CD8-positive, alpha-beta memory T cell (primary cell): ENCODE measurements around the gene PIBF1. TPM values are rescaled to one million over a fixed set of nuclear protein-coding genes. Genes with fewer than 3 reads are reported as not detected.

ENCODE experiments used
- CTCF ChIA-PET: fragments of 350-600 bp; sonication (Branson Sonifier 250); formaldehyde crosslinking; loops from one replicate; lab custom pipeline; 2021; ENCODE audit warnings: antibody characterized with exemption; lab: Charles Lee
- POLR2A ChIA-PET: fragments of 350-600 bp; sonication (Branson Sonifier 250); formaldehyde crosslinking; loops from one replicate; lab custom pipeline; 2021; ENCODE audit warnings: antibody characterized with exemption; lab: Charles Lee
- DNase-seq, 5 donors: peaks; one replicate each; pipeline versions ENCODE4 v3.0.0 to v3.0.0-alpha.2; 2020 to 2022; ENCODE audit warnings: mixed read lengths in 1 of 5
- H3K27ac ChIP-seq: one replicate; pipeline ENCODE4 v1.7.0; 2013; ENCODE audit warnings: low read depth, mild to moderate bottlenecking, low read length, moderate library complexity
- H3K27me3 ChIP-seq: 2 replicates; pipeline ENCODE4 v1.7.0; 2013; ENCODE audit warnings: low read length, mild to moderate bottlenecking; ENCODE audit not compliant: insufficient read depth, poor library complexity, severe bottlenecking
- H3K36me3 ChIP-seq: 2 replicates; pipeline ENCODE4 v1.7.0; 2013; ENCODE audit warnings: mild to moderate bottlenecking, low read length, moderate library complexity; ENCODE audit not compliant: insufficient read depth
- H3K4me1 ChIP-seq: 2 replicates; pipeline ENCODE4 v1.7.0; 2013; ENCODE audit warnings: mild to moderate bottlenecking, low read length, moderate library complexity; ENCODE audit not compliant: insufficient read depth
- H3K4me3 ChIP-seq: 2 replicates; pipeline ENCODE4 v1.7.0; 2013; ENCODE audit warnings: mild to moderate bottlenecking, low read length
- H3K9me3 ChIP-seq: 2 replicates; pipeline ENCODE4 v1.7.0; 2013; ENCODE audit warnings: mild to moderate bottlenecking, low read length
- H3K27ac Mint-ChIP-seq, 8 donors: one replicate each; pipeline ENCODE4 v1.8.0; 2020 to 2021; ENCODE audit warnings: mixed read lengths in 8 of 8, mild to moderate bottlenecking in 6 of 8, inconsistent platforms in 3 of 8, moderate library complexity in 3 of 8
- H3K27me3 Mint-ChIP-seq, 2 donors: one replicate each; pipeline ENCODE4 v1.8.0; 2020 to 2021; ENCODE audit warnings: mixed read lengths in 2 of 2, mild to moderate bottlenecking in 1 of 2, moderate library complexity in 1 of 2
- H3K36me3 Mint-ChIP-seq, 3 donors: one replicate each; pipeline ENCODE4 v1.8.0; 2020 to 2021; ENCODE audit warnings: mixed read lengths in 3 of 3, inconsistent platforms in 1 of 3, mild to moderate bottlenecking in 1 of 3
- H3K4me1 Mint-ChIP-seq, 3 donors: one replicate each; pipeline ENCODE4 v1.8.0; 2020 to 2021; ENCODE audit warnings: mixed read lengths in 3 of 3, inconsistent platforms in 1 of 3, mild to moderate bottlenecking in 1 of 3
- H3K4me3 Mint-ChIP-seq, 7 donors: one replicate each; pipeline ENCODE4 v1.8.0; 2020 to 2021; ENCODE audit warnings: mixed read lengths in 7 of 7, mild to moderate bottlenecking in 6 of 7, moderate library complexity in 4 of 7, inconsistent platforms in 2 of 7
- H3K9me3 Mint-ChIP-seq, 5 donors: one replicate each; pipeline ENCODE4 v1.8.0; 2020 to 2022; ENCODE audit warnings: mixed read lengths in 5 of 5, mild to moderate bottlenecking in 3 of 5, moderate library complexity in 2 of 5, inconsistent platforms in 1 of 5
- polyA plus RNA-seq: library from polyadenylated mRNA; unstranded; fragments of 300-500 nt; fragmentation: Illumina TruSeq; gene quantifications from one replicate; pipeline ENCODE4 v1.2.3, GENCODE V29; 2021
- total RNA-seq, 2 experiments: library from RNA; stranded (reverse); gene quantifications; one replicate each; pipeline ENCODE4 v1.2.3, GENCODE V29; 2021

PIBF1 gene
- total and polyA plus RNA-seq, 3 experiments from 2014 or later = 17.7 to 21.7 (median 20.2) TPM

DNA sequence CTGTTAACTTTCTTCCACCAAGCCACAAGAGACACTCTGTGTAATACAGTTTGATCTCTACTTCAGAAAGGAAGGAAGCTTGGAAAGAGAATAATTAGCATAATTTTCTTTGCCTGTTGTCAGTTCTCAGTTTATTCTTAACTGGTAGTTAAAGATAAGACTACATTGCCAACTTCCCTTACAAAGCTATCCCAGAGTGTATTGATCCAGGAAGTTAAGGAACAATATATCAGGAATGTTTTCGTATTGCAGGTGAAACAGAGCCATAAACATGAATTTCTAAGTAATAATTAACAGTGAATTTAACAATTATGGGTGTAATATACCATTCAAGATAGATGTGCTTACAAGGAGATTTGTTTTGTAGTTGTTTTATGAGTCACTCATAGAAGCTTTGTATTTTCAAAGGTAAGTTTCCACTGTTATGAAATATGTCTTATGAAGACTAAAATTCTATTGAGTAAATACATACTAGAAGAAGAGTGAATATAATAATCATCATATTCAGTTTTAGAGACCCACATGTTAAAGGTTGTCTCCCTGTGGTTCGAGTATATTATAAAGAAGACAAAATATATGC is 188.5 kb downstream of the PIBF1 start:
- no peak for DNase-seq
- H3K9me3 ChIP-seq = no peaks in the 10 kb centered on the region
- H3K4me3 ChIP-seq = no peak overlapping the region
- H3K27ac ChIP-seq = no peak overlapping the region
- Mint-ChIP-seq H3K9me3 (no peaks in the 10 kb centered on the region), H3K4me1 (peaks cover 0 to 2% (median 0%) of the 10 kb centered on the region in 3 donors), H3K4me3 (no peak overlapping the region), H3K27ac (no peak overlapping the region), H3K36me3 (peaks cover 4 to 38% (median 10%) of the 10 kb centered on the region in 3 donors), H3K27me3 (no peaks in the 10 kb centered on the region)
- POLR2A ChIA-PET = no interaction called here
- CTCF ChIA-PET = no interaction called here
- H3K27me3 ChIP-seq = no peaks in the 10 kb centered on the region
- peaks cover 1% of the 10 kb centered on the region for H3K36me3 ChIP-seq
- no peaks in the 10 kb centered on the region for H3K4me1 ChIP-seq

DNA sequence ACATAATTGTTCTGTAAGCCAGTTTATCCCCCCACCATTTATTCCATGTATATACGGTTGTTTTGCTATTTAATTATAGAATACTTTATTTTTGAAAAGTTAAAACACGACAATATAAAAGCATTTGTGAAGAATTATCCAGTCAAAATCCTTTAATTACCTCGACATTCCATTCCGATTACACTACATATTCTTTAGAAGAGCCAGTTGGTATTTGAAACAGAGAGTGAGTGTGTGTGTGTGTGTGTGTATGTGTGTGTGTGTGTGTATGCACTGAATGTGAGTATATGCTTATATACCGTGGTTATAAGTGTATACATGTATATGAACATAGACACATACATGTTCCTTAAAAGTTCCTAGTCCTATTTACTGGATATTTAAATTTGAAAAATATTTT is 189.0 kb downstream of the PIBF1 start:
- Histone ChIP-seq H3K27ac (no peak overlapping the region), H3K36me3 (peaks cover 4% of the 10 kb centered on the region), H3K4me3 (no peak overlapping the region), H3K9me3 (no peaks in the 10 kb centered on the region), H3K4me1 (no peaks in the 10 kb centered on the region), H3K27me3 (no peaks in the 10 kb centered on the region)
- no peak overlapping the region for H3K27ac Mint-ChIP-seq
- POLR2A ChIA-PET = no interaction called here
- H3K27me3 Mint-ChIP-seq = no peaks in the 10 kb centered on the region
- peaks cover 0 to 2% (median 0%) of the 10 kb centered on the region in 3 donors for H3K4me1 Mint-ChIP-seq
- H3K4me3 Mint-ChIP-seq = no peak overlapping the region
- H3K36me3 Mint-ChIP-seq = peaks cover 9 to 39% (median 14%) of the 10 kb centered on the region in 3 donors
- no peak for DNase-seq
- H3K9me3 Mint-ChIP-seq = no peaks in the 10 kb centered on the region
- CTCF ChIA-PET = no interaction called here

DNA sequence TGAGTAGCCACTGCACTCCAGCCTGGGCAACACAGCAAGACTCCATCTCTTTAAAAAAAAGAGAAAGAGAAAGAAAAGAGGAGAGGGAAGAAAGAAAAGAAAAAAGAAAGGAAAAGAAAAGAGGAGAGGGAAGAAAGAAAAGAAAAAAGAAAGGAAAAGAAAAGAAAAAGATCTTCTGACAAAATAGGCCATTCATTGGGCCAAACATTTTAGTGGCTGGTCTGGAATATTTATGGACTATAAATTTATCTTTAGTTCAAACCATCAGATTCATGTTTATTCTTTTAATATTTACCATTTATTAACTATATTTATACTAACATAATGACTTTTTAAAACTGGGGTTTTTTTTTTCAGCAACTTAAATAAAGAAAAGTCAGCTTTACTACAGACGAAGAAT is 191.3 kb downstream of the PIBF1 start:
- Mint-ChIP-seq H3K4me1 (peaks cover 0 to 2% (median 0%) of the 10 kb centered on the region in 3 donors), H3K27ac (peak overlapping the region in 4 of 8 donors; percentile 42 to 81 (median 63)), H3K4me3 (no peak overlapping the region), H3K36me3 (peaks cover 10 to 39% (median 15%) of the 10 kb centered on the region in 3 donors), H3K27me3 (no peaks in the 10 kb centered on the region), H3K9me3 (no peaks in the 10 kb centered on the region)
- no peaks in the 10 kb centered on the region for H3K9me3 ChIP-seq
- CTCF ChIA-PET = no interaction called here
- H3K36me3 ChIP-seq = peaks cover 4% of the 10 kb centered on the region
- no peaks in the 10 kb centered on the region for H3K4me1 ChIP-seq
- POLR2A ChIA-PET = no interaction called here
- no peak overlapping the region for H3K4me3 ChIP-seq
- no peak overlapping the region for H3K27ac ChIP-seq
- H3K27me3 ChIP-seq = no peaks in the 10 kb centered on the region
- DNase-seq = no peak

GRCh38 chr13:72983085-72983768 is 201.3 kb downstream of the PIBF1 start:
- no peak overlapping the region for H3K27ac Mint-ChIP-seq
- no peak overlapping the region for H3K4me3 ChIP-seq
- no peaks in the 10 kb centered on the region for H3K9me3 Mint-ChIP-seq
- ChIA-PET CTCF (no interaction called here), POLR2A (no interaction called here)
- no peaks in the 10 kb centered on the region for H3K27me3 Mint-ChIP-seq
- H3K9me3 ChIP-seq = no peaks in the 10 kb centered on the region
- no peaks in the 10 kb centered on the region for H3K36me3 ChIP-seq
- H3K4me1 Mint-ChIP-seq = no peaks in the 10 kb centered on the region
- no peaks in the 10 kb centered on the region for H3K4me1 ChIP-seq
- H3K4me3 Mint-ChIP-seq = no peak overlapping the region
- no peaks in the 10 kb centered on the region for H3K27me3 ChIP-seq
- no peak overlapping the region for H3K27ac ChIP-seq
- peaks cover 7 to 28% (median 8%) of the 10 kb centered on the region in 3 donors for H3K36me3 Mint-ChIP-seq
- DNase-seq = no peak

GRCh38 chr13:72985610-72986009 is 203.7 kb downstream of the PIBF1 start:
- Histone ChIP-seq H3K9me3 (no peaks in the 10 kb centered on the region), H3K27me3 (no peaks in the 10 kb centered on the region), H3K27ac (no peak overlapping the region), H3K4me3 (no peak overlapping the region), H3K4me1 (no peaks in the 10 kb centered on the region), H3K36me3 (no peaks in the 10 kb centered on the region)
- POLR2A ChIA-PET = no interaction called here
- CTCF ChIA-PET = interaction anchor here (1.7 kb wide), 1 partner anchor 11 kb away, joined by 5 read pairs; no protein-coding TSS in a partner anchor
- H3K9me3 Mint-ChIP-seq = no peaks in the 10 kb centered on the region
- no peaks in the 10 kb centered on the region for H3K27me3 Mint-ChIP-seq
- no peak for DNase-seq
- H3K27ac Mint-ChIP-seq = no peak overlapping the region
- peaks cover 5 to 22% (median 13%) of the 10 kb centered on the region in 3 donors for H3K36me3 Mint-ChIP-seq
- peaks cover 0 to 1% (median 0%) of the 10 kb centered on the region in 3 donors for H3K4me1 Mint-ChIP-seq
- no peak overlapping the region for H3K4me3 Mint-ChIP-seq

DNA sequence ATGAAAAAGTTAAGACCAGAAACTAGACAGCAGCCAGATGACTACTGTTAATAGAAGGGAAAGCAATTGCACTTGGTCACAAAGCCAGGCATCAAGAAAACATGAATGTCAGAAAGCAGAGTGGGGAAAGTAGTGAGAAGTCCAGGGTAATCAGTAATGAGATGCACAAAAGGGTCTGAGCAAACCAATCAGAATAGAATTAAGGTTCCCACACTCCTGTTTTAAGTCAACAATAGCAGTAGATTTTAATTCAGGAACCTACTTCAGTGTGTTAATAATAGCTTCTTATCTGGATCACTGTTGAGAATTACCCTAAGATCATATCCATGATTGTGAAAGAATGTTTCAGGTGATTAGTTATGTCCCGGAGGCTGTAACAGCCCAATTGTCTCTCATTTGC is 204.3 kb downstream of the PIBF1 start:
- H3K4me1 ChIP-seq = no peaks in the 10 kb centered on the region
- Mint-ChIP-seq H3K4me1 (peaks cover 0 to 1% (median 0%) of the 10 kb centered on the region in 3 donors), H3K27ac (no peak overlapping the region), H3K27me3 (no peaks in the 10 kb centered on the region), H3K9me3 (no peaks in the 10 kb centered on the region), H3K36me3 (peaks cover 8 to 24% (median 11%) of the 10 kb centered on the region in 3 donors), H3K4me3 (no peak overlapping the region)
- no peaks in the 10 kb centered on the region for H3K36me3 ChIP-seq
- ChIA-PET POLR2A (no interaction called here), CTCF (interaction anchor here (1.7 kb wide), 1 partner anchor 10 kb away, joined by 5 read pairs; no protein-coding TSS in a partner anchor)
- no peak overlapping the region for H3K27ac ChIP-seq
- H3K9me3 ChIP-seq = no peaks in the 10 kb centered on the region
- no peak for DNase-seq
- no peak overlapping the region for H3K4me3 ChIP-seq
- no peaks in the 10 kb centered on the region for H3K27me3 ChIP-seq

DNA sequence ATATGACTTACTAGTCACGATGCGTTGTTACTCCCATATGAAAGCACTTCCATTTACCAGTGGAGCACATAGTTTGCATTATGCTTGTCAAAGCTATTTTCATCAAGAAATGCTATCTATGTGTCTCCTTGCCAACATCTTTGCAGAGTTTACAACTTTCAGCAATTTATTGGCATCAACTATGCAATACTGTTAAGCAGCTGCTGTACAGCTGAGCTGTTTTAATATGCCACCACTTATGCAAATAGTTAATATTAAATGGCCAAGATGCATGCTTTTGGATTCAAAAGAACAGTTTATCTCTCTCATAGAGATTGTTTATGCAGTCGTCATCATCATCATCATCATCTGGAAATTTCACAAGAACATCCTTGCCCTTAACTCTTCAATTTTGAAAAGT is 209.0 kb downstream of the PIBF1 start:
- no peak overlapping the region for H3K27ac Mint-ChIP-seq

GRCh38 chr13:72998012-72998411 is 216.1 kb downstream of the PIBF1 start:
- no peaks in the 10 kb centered on the region for H3K27me3 ChIP-seq
- no peaks in the 10 kb centered on the region for H3K9me3 ChIP-seq
- Mint-ChIP-seq H3K4me1 (no peaks in the 10 kb centered on the region), H3K36me3 (peaks cover 4 to 33% (median 16%) of the 10 kb centered on the region in 3 donors), H3K4me3 (no peak overlapping the region), H3K27me3 (no peaks in the 10 kb centered on the region), H3K9me3 (no peaks in the 10 kb centered on the region), H3K27ac (peak overlapping the region in 2 of 8 donors; percentile 6 to 73)
- ChIA-PET CTCF (no interaction called here), POLR2A (no interaction called here)
- DNase-seq = no peak
- no peak overlapping the region for H3K4me3 ChIP-seq
- peaks cover 4% of the 10 kb centered on the region for H3K36me3 ChIP-seq
- H3K27ac ChIP-seq = no peak overlapping the region
- no peaks in the 10 kb centered on the region for H3K4me1 ChIP-seq

More for the DNA sequence above, 209.0 kb downstream of the PIBF1 start:
- peaks cover 8 to 35% (median 19%) of the 10 kb centered on the region in 3 donors for H3K36me3 Mint-ChIP-seq
- H3K27me3 ChIP-seq = no peaks in the 10 kb centered on the region
- no peak overlapping the region for H3K4me3 Mint-ChIP-seq
- H3K27me3 Mint-ChIP-seq = no peaks in the 10 kb centered on the region
- no peak overlapping the region for H3K27ac ChIP-seq
- H3K36me3 ChIP-seq = no peaks in the 10 kb centered on the region
- H3K9me3 Mint-ChIP-seq = no peaks in the 10 kb centered on the region
- no peaks in the 10 kb centered on the region for H3K9me3 ChIP-seq
- ChIA-PET POLR2A (interaction anchor here (0.6 kb wide), 1 partner anchor 69 kb away, joined by 3 read pairs; no protein-coding TSS in a partner anchor), CTCF (no interaction called here)
- DNase-seq = no peak
- peaks cover 0 to 1% (median 0%) of the 10 kb centered on the region in 3 donors for H3K4me1 Mint-ChIP-seq
- H3K4me1 ChIP-seq = no peaks in the 10 kb centered on the region
- H3K4me3 ChIP-seq = no peak overlapping the region
